Panc1 (cell line): ENCODE data around the gene ZCCHC7.

Source experiments
- CTCF ChIP-seq: fragments of 450-650 bp; IDR thresholded peaks from 2 replicates; pipeline ENCODE4 v1.5.1; 2017; ENCODE audit warnings: mild to moderate bottlenecking
- POLR2AphosphoS5 ChIP-seq: IDR thresholded peaks from 2 replicates; pipeline ENCODE4 v1.6.1; 2012; ENCODE audit warnings: mild to moderate bottlenecking, low read depth, low read length, moderate library complexity
- REST ChIP-seq, 2 experiments: IDR thresholded peaks; 2 replicates each; pipeline ENCODE4 v1.6.1; 2011 to 2012; ENCODE audit warnings: low read depth in 2 of 2, control low read depth in 1 of 2, low read length in 1 of 2, mild to moderate bottlenecking in 1 of 2, moderate library complexity in 1 of 2; ENCODE audit not compliant: insufficient read depth in 1 of 2
- SIN3A ChIP-seq: IDR thresholded peaks from 2 replicates; pipeline ENCODE4 v1.6.1; 2012; ENCODE audit warnings: low read depth, mild to moderate bottlenecking, low read length, moderate library complexity, borderline replicate concordance; ENCODE audit not compliant: insufficient read depth
- TCF7L2 ChIP-seq: IDR thresholded peaks from 2 replicates; pipeline ENCODE4 v1.6.1; 2011; ENCODE audit warnings: mild to moderate bottlenecking, low read depth, low read length, inconsistent platforms

- no peak for TF ChIP-seq CTCF
- TF ChIP-seq POLR2AphosphoS5: no peak
- no peak for TF ChIP-seq SIN3A
- no peak for TF ChIP-seq REST (IDR thresholded peaks at IDR 0.05; ENCODE audit: insufficient read depth in 1 of 2, low read depth in 2 of 2, low read length in 1 of 2)
- TF ChIP-seq TCF7L2: no peak
Measured at GRCh38 chr9:37236822-37237221, 116.4 kb downstream of the ZCCHC7 start.
